ENCODE results near the gene PLEKHH3. TPM values are rescaled to one million over a fixed set of nuclear protein-coding genes. Genes with fewer than 3 reads are reported as not detected.

PLEKHH3 gene
- total RNA-seq, 2 donors from 2014 or later: 63.0 to 105 TPM

DNA sequence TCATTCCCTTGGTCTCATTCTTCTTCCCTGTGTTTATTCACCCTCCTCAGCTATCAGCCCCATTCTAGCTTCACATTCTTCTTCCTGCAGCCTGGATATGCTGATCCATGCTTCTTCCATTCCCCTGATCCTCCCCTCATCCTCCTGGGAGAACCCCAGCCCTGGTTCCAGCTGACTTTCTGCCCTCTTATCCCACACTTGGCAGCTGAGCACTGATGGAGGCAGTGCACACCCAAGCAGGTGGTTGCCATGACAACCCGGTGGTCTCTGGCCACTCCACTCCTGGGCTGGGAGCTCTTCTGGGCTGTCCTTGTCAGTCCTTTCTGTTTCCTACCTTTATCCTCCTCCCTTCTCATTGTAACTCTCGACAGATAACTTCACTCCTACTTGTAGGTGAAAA is 34.5 kb downstream of the PLEKHH3 start:
- DNase-seq (no peak), ATAC-seq (no peak)
- Histone ChIP-seq H3K9me3 (no peaks in the 10 kb centered on the region), H3K36me3 (replicated peaks in 1 of 2; ENCODE audit: insufficient read depth in 1 of 2, low read depth in 2 of 2) (no peaks in the 10 kb centered on the region), H3K27ac (no peak overlapping the region), H3K4me1 (no peaks in the 10 kb centered on the region), H3K27me3 (no peaks in the 10 kb centered on the region), H3K4me3 (no peak overlapping the region)
- intact Hi-C loops (cut with DNase I): no loop called here
- TF ChIP-seq POLR2A (IDR thresholded peaks at IDR 0.05): no peak
- TF ChIP-seq, protein P1, sequence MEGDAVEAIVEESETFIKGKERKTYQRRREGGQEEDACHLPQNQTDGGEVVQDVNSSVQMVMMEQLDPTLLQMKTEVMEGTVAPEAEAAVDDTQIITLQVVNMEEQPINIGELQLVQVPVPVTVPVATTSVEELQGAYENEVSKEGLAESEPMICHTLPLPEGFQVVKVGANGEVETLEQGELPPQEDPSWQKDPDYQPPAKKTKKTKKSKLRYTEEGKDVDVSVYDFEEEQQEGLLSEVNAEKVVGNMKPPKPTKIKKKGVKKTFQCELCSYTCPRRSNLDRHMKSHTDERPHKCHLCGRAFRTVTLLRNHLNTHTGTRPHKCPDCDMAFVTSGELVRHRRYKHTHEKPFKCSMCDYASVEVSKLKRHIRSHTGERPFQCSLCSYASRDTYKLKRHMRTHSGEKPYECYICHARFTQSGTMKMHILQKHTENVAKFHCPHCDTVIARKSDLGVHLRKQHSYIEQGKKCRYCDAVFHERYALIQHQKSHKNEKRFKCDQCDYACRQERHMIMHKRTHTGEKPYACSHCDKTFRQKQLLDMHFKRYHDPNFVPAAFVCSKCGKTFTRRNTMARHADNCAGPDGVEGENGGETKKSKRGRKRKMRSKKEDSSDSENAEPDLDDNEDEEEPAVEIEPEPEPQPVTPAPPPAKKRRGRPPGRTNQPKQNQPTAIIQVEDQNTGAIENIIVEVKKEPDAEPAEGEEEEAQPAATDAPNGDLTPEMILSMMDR (IDR thresholded peaks at IDR 0.05): no peak
- 30 to 34% methylated on average over 2 of the region's 2 CpGs for WGBS, 2 donors

DNA sequence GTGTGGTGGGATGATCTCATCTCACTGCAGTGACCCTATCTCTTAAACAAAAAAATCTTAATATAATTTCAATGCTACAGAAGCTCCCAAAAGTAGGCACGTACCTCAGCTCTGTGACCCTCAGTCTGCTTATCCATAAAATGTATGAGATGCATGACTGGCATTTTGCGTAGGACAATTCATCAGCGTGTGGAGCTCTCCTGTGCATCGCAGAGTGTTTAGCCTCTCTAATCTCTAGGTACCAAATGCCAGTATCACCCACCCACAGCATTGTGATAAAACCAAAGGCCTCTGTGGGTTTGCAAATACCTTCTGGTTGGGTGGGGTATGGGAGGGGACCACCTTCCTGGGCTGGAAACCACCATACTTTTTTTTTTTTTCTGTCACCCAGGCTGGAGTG is 36.7 kb downstream of the PLEKHH3 start:
- Histone ChIP-seq H3K36me3 (replicated peaks in 1 of 2; ENCODE audit: insufficient read depth in 1 of 2, low read depth in 2 of 2) (no peaks in the 10 kb centered on the region), H3K9me3 (no peaks in the 10 kb centered on the region), H3K27ac (no peak overlapping the region), H3K27me3 (no peaks in the 10 kb centered on the region), H3K4me3 (no peak overlapping the region), H3K4me1 (no peaks in the 10 kb centered on the region)
- ATAC-seq (no peak), DNase-seq (no peak)
- intact Hi-C loops (cut with DNase I): no loop called here
- WGBS, 2 donors: 88 to 95% methylated on average over 3 to 4 of the region's 4 CpGs
- TF ChIP-seq POLR2A (IDR thresholded peaks at IDR 0.05): no peak
- TF ChIP-seq, protein P1 (IDR thresholded peaks at IDR 0.05): no peak

DNA sequence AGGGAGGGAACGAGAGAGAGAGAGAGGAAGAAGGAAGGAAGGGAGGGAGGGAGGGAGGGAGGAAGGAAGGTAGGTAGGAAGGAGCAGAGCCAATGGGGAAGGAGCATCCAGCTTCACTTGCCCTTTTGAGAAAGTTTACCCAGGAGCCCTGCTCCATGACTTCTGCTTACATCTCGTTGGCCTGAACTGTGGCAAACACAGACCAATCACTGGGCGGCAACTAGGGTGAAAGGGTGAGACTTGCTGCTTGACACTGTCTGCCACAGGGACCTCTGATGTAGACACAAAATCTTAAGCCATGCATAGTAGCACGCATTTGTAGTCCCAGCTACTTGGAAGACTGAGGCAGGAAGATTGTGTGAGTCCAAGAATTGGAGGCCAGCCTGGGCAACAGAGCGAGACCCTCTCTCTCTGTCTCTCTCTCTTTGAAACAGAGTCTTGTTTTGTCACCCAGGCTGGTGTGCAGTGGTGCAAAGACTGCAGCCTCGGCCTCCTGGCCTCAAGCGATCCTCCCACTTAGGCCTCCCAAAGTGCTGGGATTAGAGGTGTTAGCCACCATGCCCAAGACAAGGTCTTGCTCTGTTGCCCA is 37.2 kb downstream of the PLEKHH3 start:
- no peak for TF ChIP-seq POLR2A (IDR thresholded peaks at IDR 0.05)
- TF ChIP-seq, protein P1 (IDR thresholded peaks at IDR 0.05): no peak
- ATAC-seq: no peak
- Histone ChIP-seq H3K4me1 (no peaks in the 10 kb centered on the region), H3K27ac (no peak overlapping the region), H3K4me3 (no peak overlapping the region), H3K27me3 (no peaks in the 10 kb centered on the region), H3K9me3 (no peaks in the 10 kb centered on the region), H3K36me3 (replicated peaks in 1 of 2; ENCODE audit: insufficient read depth in 1 of 2, low read depth in 2 of 2) (no peaks in the 10 kb centered on the region)
- DNase-seq: no peak
- intact Hi-C loops (cut with DNase I): no loop called here
- WGBS, 2 donors: 84% methylated on average over 4 to 6 of the region's 7 CpGs

DNA sequence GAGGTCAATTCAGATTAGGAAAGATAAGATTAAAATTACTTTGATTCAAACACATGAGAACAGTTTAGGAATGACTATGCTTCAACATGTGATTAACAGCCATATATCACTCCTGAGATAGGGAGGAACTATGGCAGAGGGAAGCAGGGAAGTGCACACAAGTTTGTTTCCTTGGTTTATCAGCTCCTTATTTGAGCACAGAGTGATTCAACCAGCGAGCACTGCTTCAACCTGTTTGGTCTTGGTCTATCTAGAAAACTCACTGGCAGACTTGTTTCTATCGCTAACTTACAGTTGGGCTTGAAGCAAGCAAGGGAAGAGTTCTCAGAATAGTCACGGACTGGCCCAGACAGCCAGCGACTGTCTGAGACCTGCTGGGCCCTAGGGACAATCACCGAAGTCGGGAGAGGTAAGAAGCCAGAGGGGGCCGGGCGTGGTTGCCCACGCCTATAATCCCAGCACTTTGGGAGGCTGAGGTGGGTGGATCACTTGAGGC is 43.8 kb downstream of the PLEKHH3 start:
- peak overlapping the region; percentile 69 to 85 (median 77) for H3K27ac ChIP-seq
- peak; percentile 39 for ATAC-seq

More for the DNA sequence above, 43.8 kb downstream of the PLEKHH3 start:
- Histone ChIP-seq H3K27me3 (no peaks in the 10 kb centered on the region), H3K36me3 (replicated peaks in 1 of 2; ENCODE audit: insufficient read depth in 1 of 2, low read depth in 2 of 2) (no peaks in the 10 kb centered on the region), H3K4me3 (no peak overlapping the region), H3K4me1 (peaks cover 49% of the 10 kb centered on the region), H3K9me3 (no peaks in the 10 kb centered on the region)
- peak in 2 of 3 donors; percentile 41 to 55 for TF ChIP-seq POLR2A (IDR thresholded peaks at IDR 0.05)
- TF ChIP-seq, protein P1 (IDR thresholded peaks at IDR 0.05): no peak
- intact Hi-C loops (cut with DNase I): no loop called here
- DNase-seq: peak in 3 of 4 donors; percentile 47 to 64 (median 61)
- WGBS, 2 donors: 62 to 65% methylated on average over 9 of the region's 9 CpGs

Measured in body of pancreas (tissue), 4 donors.